Activated CD4-positive, alpha-beta memory T cell treated with anti-CD3 and anti-CD28 coated beads, Interleukin-2, amount 10 ng/mL, durations not matched to agents 7 days and 5 days (primary cell): ENCODE measurements around the gene ARRDC2. TPM values are rescaled to one million over a fixed set of nuclear protein-coding genes. Genes with fewer than 3 reads are reported as not detected.

Experiments used
- CTCF ChIA-PET: fragments of 350-600 bp; sonication (Branson Sonifier 250); formaldehyde crosslinking; loops from one replicate; lab custom pipeline; 2021; ENCODE audit warnings: antibody characterized with exemption, inconsistent platforms; lab: Charles Lee
- POLR2A ChIA-PET: fragments of 350-600 bp; sonication (Branson Sonifier 250); formaldehyde crosslinking; loops from one replicate; lab custom pipeline; 2021; ENCODE audit warnings: antibody characterized with exemption; lab: Charles Lee
- DNase-seq: peaks from one replicate; pipeline ENCODE4 v3.0.0-alpha.2; 2020
- H3K27ac Mint-ChIP-seq: one replicate; pipeline ENCODE4 v1.8.0; 2021; ENCODE audit warnings: mild to moderate bottlenecking, mixed read lengths
- H3K27me3 Mint-ChIP-seq: one replicate; pipeline ENCODE4 v1.8.0; 2021; ENCODE audit warnings: mixed read lengths
- H3K36me3 Mint-ChIP-seq: one replicate; pipeline ENCODE4 v1.8.0; 2021; ENCODE audit warnings: low read depth, mixed read lengths
- H3K4me1 Mint-ChIP-seq: one replicate; pipeline ENCODE4 v1.8.0; 2021; ENCODE audit warnings: mixed read lengths
- H3K4me3 Mint-ChIP-seq: one replicate; pipeline ENCODE4 v1.8.0; 2021; ENCODE audit warnings: mild to moderate bottlenecking, mixed read lengths
- H3K9me3 Mint-ChIP-seq: one replicate; pipeline ENCODE4 v1.8.0; 2021; ENCODE audit warnings: mixed read lengths
- total RNA-seq, 2 experiments: library from RNA; stranded (reverse); gene quantifications; one replicate each; pipeline ENCODE4 v1.2.3, GENCODE V29; 2021

The ARRDC2 gene
- total RNA-seq, 2 experiments from 2014 or later = 60.7 to 62.0 TPM

DNA sequence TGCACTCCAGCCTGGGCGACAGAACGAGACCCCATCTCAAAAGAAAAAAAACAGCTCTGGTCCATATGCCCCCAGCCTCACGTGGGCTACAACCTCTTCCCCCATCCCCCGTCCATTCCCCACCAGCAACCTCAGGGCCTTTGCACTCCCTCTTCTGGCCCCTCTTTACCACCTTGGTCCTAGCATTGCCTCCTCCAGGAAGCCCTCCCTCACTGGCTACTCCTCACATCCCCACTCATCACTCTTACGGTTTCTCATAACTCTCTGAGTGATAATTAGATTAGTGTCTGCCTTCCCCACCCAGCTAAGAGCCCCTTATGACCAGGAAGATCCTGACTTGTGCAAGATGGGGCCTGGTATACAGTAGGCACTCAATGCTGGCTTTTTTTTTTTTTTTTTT, 48.0 kb downstream of the ARRDC2 start:
- DNase-seq = no peak
- ChIA-PET CTCF (interaction anchor here (0.6 to 7.7 kb wide), 7 partner anchors 31 to 197 kb away, joined by 3 to 51 read pairs (median 3); partner anchors contain the start of genes ARRDC2, CCDC124 and IL12RB1), POLR2A (interaction anchor here (0.8 to 3.1 kb wide), 4 partner anchors 10 to 55 kb away, joined by 3 to 15 read pairs (median 6); no protein-coding TSS in a partner anchor)
- Mint-ChIP-seq H3K36me3 (peaks cover 13% of the 10 kb centered on the region), H3K4me3 (no peak overlapping the region), H3K27ac (no peak overlapping the region), H3K9me3 (no peaks in the 10 kb centered on the region), H3K27me3 (peaks cover 1% of the 10 kb centered on the region), H3K4me1 (peaks cover 16% of the 10 kb centered on the region)

DNA sequence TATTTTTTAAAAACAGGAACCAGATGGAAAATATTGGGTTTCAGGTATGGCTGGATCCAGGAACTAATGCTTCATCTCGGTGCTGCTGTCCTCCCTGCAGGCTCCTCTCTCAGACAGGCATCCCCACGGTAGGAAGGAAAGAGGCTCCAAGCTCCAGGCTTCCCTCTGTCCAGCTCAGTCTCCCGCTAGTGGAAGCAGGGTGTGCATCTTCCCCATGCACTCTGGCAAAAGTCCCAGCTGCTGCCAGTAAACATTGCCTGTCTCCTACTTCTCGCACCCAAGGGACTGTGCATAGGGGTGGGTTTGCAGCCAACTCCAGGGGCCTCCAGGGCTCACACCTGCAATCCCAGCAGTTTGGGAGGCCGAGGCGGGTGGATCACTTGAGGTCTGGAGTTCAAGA, 49.6 kb downstream of the ARRDC2 start:
- Mint-ChIP-seq H3K36me3 (peaks cover 22% of the 10 kb centered on the region), H3K4me3 (no peak overlapping the region), H3K9me3 (no peaks in the 10 kb centered on the region), H3K27me3 (no peaks in the 10 kb centered on the region), H3K4me1 (peaks cover 14% of the 10 kb centered on the region), H3K27ac (no peak overlapping the region)
- DNase-seq = no peak
- ChIA-PET CTCF (interaction anchor here (0.5 to 7.7 kb wide), 6 partner anchors 8 to 120 kb away, joined by 3 to 51 read pairs (median 4); partner anchors contain the start of gene ARRDC2), POLR2A (interaction anchor here (0.6 to 5.5 kb wide), 5 partner anchors 12 to 56 kb away, joined by 3 to 23 read pairs (median 3); partner anchors contain the start of gene ARRDC2)

DNA sequence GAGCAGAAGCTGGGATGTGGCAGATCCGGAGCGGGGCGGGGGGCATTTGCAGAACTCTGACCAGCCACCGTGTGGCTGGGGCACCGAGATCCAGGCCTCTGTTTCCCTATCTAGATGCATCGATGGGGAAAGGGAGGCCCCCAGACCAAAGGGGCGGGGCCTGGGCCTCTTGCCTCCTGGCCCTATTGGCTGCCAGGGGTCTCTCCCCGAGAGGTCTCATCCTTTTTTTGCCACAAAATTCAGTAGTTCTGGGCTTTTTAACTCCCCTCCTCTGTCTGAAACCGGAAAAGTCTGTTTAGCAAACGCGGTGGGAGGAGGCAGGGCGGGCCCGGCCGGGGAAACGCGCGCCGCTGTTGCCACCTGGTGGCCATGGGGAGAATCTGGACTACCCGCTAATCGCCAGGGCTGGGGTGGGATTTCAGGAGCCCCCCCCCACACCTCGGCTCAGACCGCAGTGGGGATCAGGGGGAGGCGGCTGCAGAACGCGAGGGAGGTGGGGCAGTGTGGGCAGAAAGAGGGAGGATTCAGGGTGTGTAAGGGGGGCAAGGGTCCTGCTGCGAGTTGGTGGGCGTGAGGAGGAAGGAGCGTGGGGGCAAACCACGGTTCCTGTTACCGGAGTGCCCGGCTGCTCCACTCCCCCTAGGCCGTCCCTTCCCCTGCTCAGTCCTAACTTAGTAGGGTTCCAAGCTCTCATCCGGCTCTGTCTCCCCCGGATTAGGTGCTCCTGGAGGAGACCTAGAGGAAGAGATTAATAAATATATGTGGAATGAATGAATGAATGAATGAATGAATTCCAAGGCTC, 50.4 kb downstream of the ARRDC2 start:
- peaks cover 24% of the 10 kb centered on the region for H3K36me3 Mint-ChIP-seq
- H3K4me3 Mint-ChIP-seq = no peak overlapping the region
- no peaks in the 10 kb centered on the region for H3K27me3 Mint-ChIP-seq
- ChIA-PET CTCF (interaction anchor here (0.5 to 7.7 kb wide), 12 partner anchors 7 to 121 kb away, joined by 3 to 51 read pairs (median 3); partner anchors contain the start of genes ARRDC2 and IL12RB1), POLR2A (interaction anchor here (0.6 to 5.5 kb wide), 5 partner anchors 14 to 57 kb away, joined by 3 to 23 read pairs (median 3); partner anchors contain the start of gene ARRDC2)
- peak; percentile 83 for DNase-seq
- no peaks in the 10 kb centered on the region for H3K9me3 Mint-ChIP-seq
- H3K27ac Mint-ChIP-seq = peak overlapping the region; percentile 55
- H3K4me1 Mint-ChIP-seq = peaks cover 15% of the 10 kb centered on the region

DNA sequence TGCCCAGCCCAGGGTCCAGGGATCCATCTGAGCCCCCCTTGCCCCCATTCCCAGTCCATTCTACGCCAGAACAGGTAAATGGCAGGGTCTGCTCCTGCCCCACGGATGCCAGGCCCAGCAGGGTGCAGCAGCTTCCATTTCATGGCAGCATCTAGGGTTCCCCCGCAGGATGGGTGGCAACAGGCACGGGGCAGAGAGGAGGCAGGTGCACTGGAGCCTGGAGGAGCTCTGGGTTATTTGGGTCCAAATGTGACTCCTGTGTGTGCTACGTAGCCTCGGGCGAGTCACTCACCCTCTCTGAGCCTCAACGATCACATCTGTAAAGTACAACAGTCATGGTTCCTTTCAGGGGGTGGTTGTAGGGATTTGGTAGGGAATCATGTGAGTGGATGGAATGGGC, 51.3 kb downstream of the ARRDC2 start:
- H3K27me3 Mint-ChIP-seq = no peaks in the 10 kb centered on the region
- ChIA-PET CTCF (interaction anchor here (0.7 to 7.7 kb wide), 8 partner anchors 14 to 121 kb away, joined by 3 to 51 read pairs (median 3); partner anchors contain the start of genes ARRDC2 and IL12RB1), POLR2A (interaction anchor here (1.1 to 5.5 kb wide), 3 partner anchors 14 to 58 kb away, joined by 3 to 23 read pairs (median 3); partner anchors contain the start of gene ARRDC2)
- H3K4me1 Mint-ChIP-seq = peaks cover 13% of the 10 kb centered on the region
- no peak overlapping the region for H3K4me3 Mint-ChIP-seq
- H3K9me3 Mint-ChIP-seq = no peaks in the 10 kb centered on the region
- no peak for DNase-seq
- no peak overlapping the region for H3K27ac Mint-ChIP-seq
- H3K36me3 Mint-ChIP-seq = peaks cover 30% of the 10 kb centered on the region

DNA sequence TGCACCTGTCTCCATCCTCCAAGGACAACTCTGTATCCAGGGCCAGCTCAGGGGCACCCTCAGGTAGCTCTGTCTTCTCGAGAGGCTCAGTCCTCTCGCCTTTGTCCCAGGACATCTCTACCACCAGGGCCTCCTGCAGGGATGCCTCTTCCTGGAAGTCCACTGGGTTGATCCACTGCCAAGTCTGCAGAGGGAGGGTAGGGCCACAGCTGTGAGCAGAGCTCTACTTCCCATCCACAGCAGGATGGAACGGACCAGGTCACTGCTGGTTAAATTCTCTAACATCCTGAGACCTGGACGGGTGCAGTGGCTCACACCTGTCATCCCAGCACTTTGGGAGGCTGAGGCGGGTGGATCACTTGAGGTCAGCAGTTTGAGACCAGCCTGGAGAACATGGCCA, 51.9 kb downstream of the ARRDC2 start:
- CTCF ChIA-PET = interaction anchor here (1.1 to 7.7 kb wide), 3 partner anchors 32 to 58 kb away, joined by 4 to 51 read pairs (median 4); partner anchors contain the start of gene ARRDC2

DNA sequence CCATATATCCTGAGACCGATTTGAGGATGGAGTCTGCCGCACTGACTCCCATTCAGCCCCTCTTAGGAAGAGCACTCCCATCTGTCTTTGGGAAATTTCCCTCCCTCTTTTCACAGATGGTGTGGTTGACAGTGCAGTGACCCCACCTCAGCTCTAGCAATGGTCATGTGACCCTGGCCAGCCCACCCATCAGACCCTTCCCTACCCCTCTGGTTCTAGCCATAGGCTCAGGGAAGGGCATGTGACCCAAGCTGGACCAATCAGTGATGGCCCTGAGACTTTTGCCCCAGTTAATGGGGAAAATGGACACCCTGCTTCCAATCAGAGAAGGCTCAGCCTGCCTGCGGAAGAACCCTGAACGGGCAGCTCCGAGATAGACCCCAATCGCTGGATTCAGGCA, 52.5 kb downstream of the ARRDC2 start:
- no peak overlapping the region for H3K4me3 Mint-ChIP-seq
- no peak overlapping the region for H3K27ac Mint-ChIP-seq
- H3K36me3 Mint-ChIP-seq = peaks cover 39% of the 10 kb centered on the region
- H3K4me1 Mint-ChIP-seq = peaks cover 13% of the 10 kb centered on the region
- no peaks in the 10 kb centered on the region for H3K27me3 Mint-ChIP-seq
- no peak for DNase-seq
- CTCF ChIA-PET = interaction anchor here (1.1 to 7.7 kb wide), 2 partner anchors 52 to 108 kb away, joined by 3 to 51 read pairs; partner anchors contain the start of gene ARRDC2
- H3K9me3 Mint-ChIP-seq = no peaks in the 10 kb centered on the region
- POLR2A ChIA-PET = interaction anchor here (1.1 to 5.5 kb wide), 2 partner anchors 53 to 59 kb away, joined by 3 to 23 read pairs; partner anchors contain the start of gene ARRDC2

More for the DNA sequence above, 51.9 kb downstream of the ARRDC2 start:
- POLR2A ChIA-PET = interaction anchor here (1.1 to 5.5 kb wide), 3 partner anchors 15 to 59 kb away, joined by 3 to 23 read pairs (median 3); partner anchors contain the start of gene ARRDC2
- no peaks in the 10 kb centered on the region for H3K9me3 Mint-ChIP-seq
- no peak overlapping the region for H3K4me3 Mint-ChIP-seq
- no peak overlapping the region for H3K27ac Mint-ChIP-seq
- peaks cover 35% of the 10 kb centered on the region for H3K36me3 Mint-ChIP-seq
- DNase-seq = no peak
- H3K27me3 Mint-ChIP-seq = no peaks in the 10 kb centered on the region
- H3K4me1 Mint-ChIP-seq = peaks cover 13% of the 10 kb centered on the region

DNA sequence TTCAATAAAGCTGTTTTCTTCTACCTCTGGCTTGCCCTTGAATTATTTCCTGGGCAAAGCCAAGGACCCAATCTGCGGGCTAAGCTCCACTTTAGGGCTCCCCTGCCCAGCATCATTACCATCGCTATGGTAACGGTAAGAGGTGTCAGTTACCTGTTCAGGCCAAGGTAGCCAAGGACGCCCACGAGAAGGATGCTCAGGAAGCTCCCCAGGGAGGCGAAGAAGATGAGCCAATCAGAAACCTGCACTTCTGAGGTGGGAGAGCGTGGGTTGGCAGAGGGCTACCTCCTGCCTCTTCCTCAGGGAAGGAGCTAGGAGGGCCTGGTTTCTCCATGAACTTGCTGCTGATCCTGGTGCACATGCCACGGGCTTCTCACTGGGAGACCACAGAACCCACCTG, 54.1 kb downstream of the ARRDC2 start:
- POLR2A ChIA-PET = interaction anchor here (1.0 to 5.5 kb wide), 3 partner anchors 9 to 54 kb away, joined by 3 to 23 read pairs (median 5); partner anchors contain the start of genes ARRDC2 and IL12RB1
- no peaks in the 10 kb centered on the region for H3K27me3 Mint-ChIP-seq
- CTCF ChIA-PET = interaction anchor here (7.7 kb wide), 1 partner anchor 54 kb away, joined by 51 read pairs; the partner anchor contains the start of gene ARRDC2

DNA sequence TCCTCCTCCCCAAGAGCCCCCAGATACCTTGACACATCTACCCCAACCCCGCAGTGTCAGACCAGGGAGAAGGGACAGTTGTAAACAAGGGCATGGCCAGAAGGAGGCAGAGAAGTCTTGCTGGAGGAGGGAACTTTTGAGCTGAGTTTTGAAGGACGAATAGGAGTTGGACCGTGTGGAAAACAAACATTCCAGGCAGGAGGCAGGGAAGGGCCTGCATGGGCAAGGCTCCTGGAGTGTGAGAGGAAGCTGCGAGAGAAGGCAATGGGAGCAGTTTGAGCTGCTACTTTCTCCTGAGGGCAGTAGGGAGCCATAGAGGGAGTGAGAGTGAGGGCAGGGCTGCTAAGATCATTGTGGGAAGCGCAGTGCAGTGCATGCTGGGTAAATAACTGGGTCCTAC, 55.5 kb downstream of the ARRDC2 start:
- CTCF ChIA-PET = interaction anchor here (1.0 to 1.3 kb wide), 2 partner anchors 36 to 56 kb away, joined by 3 read pairs; partner anchors contain the start of gene ARRDC2
- Mint-ChIP-seq H3K4me1 (peaks cover 6% of the 10 kb centered on the region), H3K27me3 (no peaks in the 10 kb centered on the region), H3K9me3 (no peaks in the 10 kb centered on the region), H3K36me3 (peaks cover 37% of the 10 kb centered on the region), H3K27ac (no peak overlapping the region), H3K4me3 (no peak overlapping the region)
- POLR2A ChIA-PET = interaction anchor here (1.0 kb wide), 1 partner anchor 55 kb away, joined by 3 read pairs; no protein-coding TSS in a partner anchor
- DNase-seq = peak; percentile 37

More for the DNA sequence above, 54.1 kb downstream of the ARRDC2 start:
- no peak overlapping the region for H3K4me3 Mint-ChIP-seq
- H3K9me3 Mint-ChIP-seq = no peaks in the 10 kb centered on the region
- H3K4me1 Mint-ChIP-seq = peaks cover 13% of the 10 kb centered on the region
- peaks cover 39% of the 10 kb centered on the region for H3K36me3 Mint-ChIP-seq
- DNase-seq = no peak
- no peak overlapping the region for H3K27ac Mint-ChIP-seq

Other genes with a start within 250 kb of the ARRDC2 start
- not detected for gene B3GNT3, start 213.0 kb upstream of the ARRDC2 start, total RNA-seq
- gene INSL3, start 186.7 kb upstream of the ARRDC2 start, total RNA-seq = 1 to 10 TPM; 7.9 to 9.0 TPM
- gene JAK3, start 160.2 kb upstream of the ARRDC2 start, total RNA-seq = 100 to 1,000 TPM; 233 to 237 TPM
- 1,000 to 10,000 TPM; 2,013 to 2,059 TPM for gene RPL18A, start 148.3 kb upstream of the ARRDC2 start, total RNA-seq
- 1 to 10 TPM; 1.7 to 2.0 TPM for gene SLC5A5, start 136.2 kb upstream of the ARRDC2 start, total RNA-seq
- 10 to 100 TPM; 59.3 to 60.8 TPM for gene CCDC124, start 75.2 kb upstream of the ARRDC2 start, total RNA-seq
- not detected for gene KCNN1, start 41.1 kb upstream of the ARRDC2 start, total RNA-seq
- 10 to 100 TPM; 66.1 to 70.6 TPM for gene IL12RB1, start 78.8 kb downstream of the ARRDC2 start, total RNA-seq
- gene MAST3, start 89.6 kb downstream of the ARRDC2 start, total RNA-seq = 10 to 100 TPM; 29.2 to 29.9 TPM
- gene PIK3R2, start 145.0 kb downstream of the ARRDC2 start, total RNA-seq = 10 to 100 TPM; 10.9 to 11.3 TPM
- 10 to 100 TPM; 48.0 to 55.6 TPM for gene IFI30, start 165.6 kb downstream of the ARRDC2 start, total RNA-seq
- gene MPV17L2, start 185.0 kb downstream of the ARRDC2 start, total RNA-seq = 1 to 10 TPM; 6.2 to 6.3 TPM
- 1 to 10 TPM; 3.7 to 5.3 TPM for gene RAB3A, start 195.9 kb downstream of the ARRDC2 start, total RNA-seq
- under 1 TPM; 0.13 to 0.18 TPM for gene PDE4C, start 218.3 kb downstream of the ARRDC2 start, total RNA-seq